HEK293 (cell line): ENCODE data around the gene HOXC11.

Source experiments
- BCL11A ChIP-seq: fragments of 450-650 bp; formaldehyde crosslinking; IDR thresholded peaks from 2 replicates; pipeline ENCODE4 v1.5.1; 2016; ENCODE audit warnings: low read depth, missing biosample characterization, missing genetic modification characterization
- BCL6B ChIP-seq: fragments of 450-650 bp; formaldehyde crosslinking; IDR thresholded peaks from 2 replicates; pipeline ENCODE4 v1.5.1; 2017; ENCODE audit warnings: missing biosample characterization, missing genetic modification characterization
- HOXA7 ChIP-seq: sonication (generic); formaldehyde crosslinking; IDR thresholded peaks from 2 replicates; pipeline ENCODE4 v1.8.1; 2022; ENCODE audit warnings: missing genetic modification reagents, borderline replicate concordance
- ZBTB49 ChIP-seq: fragments of 450-650 bp; formaldehyde crosslinking; IDR thresholded peaks from 2 replicates; pipeline ENCODE4 v1.5.1; 2016; ENCODE audit warnings: missing biosample characterization, missing genetic modification characterization, low read depth
- ZNF114 ChIP-seq: fragments of 450-650 bp; formaldehyde crosslinking; IDR thresholded peaks from 2 replicates; pipeline ENCODE4 v1.5.0; 2017; ENCODE audit warnings: missing biosample characterization, missing genetic modification characterization
- ZNF335 ChIP-seq: fragments of 450-650 bp; formaldehyde crosslinking; conservative IDR thresholded peaks from 2 replicates; pipeline ENCODE4 v1.5.1; 2016; ENCODE audit warnings: missing biosample characterization, missing genetic modification characterization
- ZNF416 ChIP-seq: fragments of 450-650 bp; formaldehyde crosslinking; IDR thresholded peaks from 2 replicates; pipeline ENCODE4 v1.5.1; 2016; ENCODE audit warnings: missing biosample characterization, missing genetic modification characterization
- ZNF513 ChIP-seq: fragments of 450-650 bp; IDR thresholded peaks from 2 replicates; pipeline ENCODE4 v1.5.1; 2018; ENCODE audit warnings: missing biosample characterization, missing genetic modification characterization
- ZNF558 ChIP-seq: fragments of 450-650 bp; formaldehyde crosslinking; IDR thresholded peaks from 2 replicates; pipeline ENCODE4 v1.5.1; 2016; ENCODE audit warnings: missing biosample characterization, missing genetic modification characterization
- ZNF561 ChIP-seq: fragments of 450-650 bp; IDR thresholded peaks from 2 replicates; pipeline ENCODE4 v1.5.1; 2018; ENCODE audit warnings: missing biosample characterization, missing genetic modification characterization, borderline replicate concordance
- ZNF610 ChIP-seq: fragments of 450-650 bp; formaldehyde crosslinking; IDR thresholded peaks from 2 replicates; pipeline ENCODE4 v1.5.1; 2016; ENCODE audit warnings: missing biosample characterization, missing genetic modification characterization, borderline replicate concordance
- ZSCAN18 ChIP-seq: fragments of 450-650 bp; formaldehyde crosslinking; IDR thresholded peaks from 2 replicates; pipeline ENCODE4 v1.5.1; 2016; ENCODE audit warnings: missing biosample characterization, missing genetic modification characterization
- ZXDB ChIP-seq: fragments of 450-650 bp; formaldehyde crosslinking; IDR thresholded peaks from 2 replicates; pipeline ENCODE4 v1.5.1; 2016; ENCODE audit warnings: missing biosample characterization, missing genetic modification characterization
- TF ChIP-seq, protein P1 (sequence below): fragments of 450-650 bp; formaldehyde crosslinking; IDR thresholded peaks from 2 replicates; pipeline ENCODE4 v1.5.1; 2016; ENCODE audit warnings: missing biosample characterization, missing genetic modification characterization
- TF ChIP-seq, protein P2 (sequence below): fragments of 450-650 bp; formaldehyde crosslinking; IDR thresholded peaks from 2 replicates; pipeline ENCODE4 v1.5.1; 2017; ENCODE audit warnings: missing biosample characterization, missing genetic modification characterization
- TF ChIP-seq, protein P3 (sequence below): fragments of 450-650 bp; formaldehyde crosslinking; IDR thresholded peaks from 2 replicates; pipeline ENCODE4 v1.5.1; 2016; ENCODE audit warnings: missing biosample characterization, missing genetic modification characterization
- TF ChIP-seq, protein P4 (sequence below): fragments of 450-650 bp; formaldehyde crosslinking; IDR thresholded peaks from 2 replicates; pipeline ENCODE4 v1.5.1; 2016; ENCODE audit warnings: missing biosample characterization, missing genetic modification characterization, borderline replicate concordance

Gene HOXC11

GRCh38 chr12:53973236-53974042, 513 bp downstream of the HOXC11 start (continued):
- TF ChIP-seq, protein P1, sequence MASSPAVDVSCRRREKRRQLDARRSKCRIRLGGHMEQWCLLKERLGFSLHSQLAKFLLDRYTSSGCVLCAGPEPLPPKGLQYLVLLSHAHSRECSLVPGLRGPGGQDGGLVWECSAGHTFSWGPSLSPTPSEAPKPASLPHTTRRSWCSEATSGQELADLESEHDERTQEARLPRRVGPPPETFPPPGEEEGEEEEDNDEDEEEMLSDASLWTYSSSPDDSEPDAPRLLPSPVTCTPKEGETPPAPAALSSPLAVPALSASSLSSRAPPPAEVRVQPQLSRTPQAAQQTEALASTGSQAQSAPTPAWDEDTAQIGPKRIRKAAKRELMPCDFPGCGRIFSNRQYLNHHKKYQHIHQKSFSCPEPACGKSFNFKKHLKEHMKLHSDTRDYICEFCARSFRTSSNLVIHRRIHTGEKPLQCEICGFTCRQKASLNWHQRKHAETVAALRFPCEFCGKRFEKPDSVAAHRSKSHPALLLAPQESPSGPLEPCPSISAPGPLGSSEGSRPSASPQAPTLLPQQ (tag by site-specific recombination), result no peak
- no peak for TF ChIP-seq ZNF558 (tag by site-specific recombination)
- peak; percentile 14; the same call in 1 of the 2 replicates for TF ChIP-seq ZXDB
- no peak for TF ChIP-seq HOXA7
- no peak for TF ChIP-seq ZNF114 (tag by site-specific recombination)
- TF ChIP-seq ZNF416, result no peak
- TF ChIP-seq, protein P2, sequence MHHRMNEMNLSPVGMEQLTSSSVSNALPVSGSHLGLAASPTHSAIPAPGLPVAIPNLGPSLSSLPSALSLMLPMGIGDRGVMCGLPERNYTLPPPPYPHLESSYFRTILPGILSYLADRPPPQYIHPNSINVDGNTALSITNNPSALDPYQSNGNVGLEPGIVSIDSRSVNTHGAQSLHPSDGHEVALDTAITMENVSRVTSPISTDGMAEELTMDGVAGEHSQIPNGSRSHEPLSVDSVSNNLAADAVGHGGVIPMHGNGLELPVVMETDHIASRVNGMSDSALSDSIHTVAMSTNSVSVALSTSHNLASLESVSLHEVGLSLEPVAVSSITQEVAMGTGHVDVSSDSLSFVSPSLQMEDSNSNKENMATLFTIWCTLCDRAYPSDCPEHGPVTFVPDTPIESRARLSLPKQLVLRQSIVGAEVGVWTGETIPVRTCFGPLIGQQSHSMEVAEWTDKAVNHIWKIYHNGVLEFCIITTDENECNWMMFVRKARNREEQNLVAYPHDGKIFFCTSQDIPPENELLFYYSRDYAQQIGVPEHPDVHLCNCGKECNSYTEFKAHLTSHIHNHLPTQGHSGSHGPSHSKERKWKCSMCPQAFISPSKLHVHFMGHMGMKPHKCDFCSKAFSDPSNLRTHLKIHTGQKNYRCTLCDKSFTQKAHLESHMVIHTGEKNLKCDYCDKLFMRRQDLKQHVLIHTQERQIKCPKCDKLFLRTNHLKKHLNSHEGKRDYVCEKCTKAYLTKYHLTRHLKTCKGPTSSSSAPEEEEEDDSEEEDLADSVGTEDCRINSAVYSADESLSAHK (tag by site-specific recombination), result peak; percentile 28; the same call in 1 of the 2 replicates
- no peak for TF ChIP-seq ZNF610 (tag by site-specific recombination)
- TF ChIP-seq ZNF513 (tag by site-specific recombination), result no peak
- peak; percentile 58; the same call in 1 of the 2 replicates for TF ChIP-seq ZNF335
- TF ChIP-seq ZNF561 (tag by site-specific recombination), result 0 out of 2 replicates have a peak, but pooled peaks have one; percentile 29
- TF ChIP-seq BCL6B (tag by site-specific recombination), result no peak
- TF ChIP-seq ZSCAN18 (tag by site-specific recombination), result no peak
- TF ChIP-seq, protein P3, sequence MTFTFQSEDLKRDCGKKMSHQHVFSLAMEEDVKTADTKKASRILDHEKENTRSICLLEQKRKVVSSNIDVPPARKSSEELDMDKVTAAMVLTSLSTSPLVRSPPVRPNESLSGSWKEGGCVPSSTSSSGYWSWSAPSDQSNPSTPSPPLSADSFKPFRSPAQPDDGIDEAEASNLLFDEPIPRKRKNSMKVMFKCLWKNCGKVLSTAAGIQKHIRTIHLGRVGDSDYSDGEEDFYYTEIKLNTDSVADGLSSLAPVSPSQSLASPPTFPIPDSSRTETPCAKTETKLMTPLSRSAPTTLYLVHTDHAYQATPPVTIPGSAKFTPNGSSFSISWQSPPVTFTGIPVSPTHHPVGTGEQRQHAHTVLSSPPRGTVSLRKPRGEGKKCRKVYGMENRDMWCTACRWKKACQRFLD (tag by site-specific recombination), result no peak
- TF ChIP-seq, protein P4, sequence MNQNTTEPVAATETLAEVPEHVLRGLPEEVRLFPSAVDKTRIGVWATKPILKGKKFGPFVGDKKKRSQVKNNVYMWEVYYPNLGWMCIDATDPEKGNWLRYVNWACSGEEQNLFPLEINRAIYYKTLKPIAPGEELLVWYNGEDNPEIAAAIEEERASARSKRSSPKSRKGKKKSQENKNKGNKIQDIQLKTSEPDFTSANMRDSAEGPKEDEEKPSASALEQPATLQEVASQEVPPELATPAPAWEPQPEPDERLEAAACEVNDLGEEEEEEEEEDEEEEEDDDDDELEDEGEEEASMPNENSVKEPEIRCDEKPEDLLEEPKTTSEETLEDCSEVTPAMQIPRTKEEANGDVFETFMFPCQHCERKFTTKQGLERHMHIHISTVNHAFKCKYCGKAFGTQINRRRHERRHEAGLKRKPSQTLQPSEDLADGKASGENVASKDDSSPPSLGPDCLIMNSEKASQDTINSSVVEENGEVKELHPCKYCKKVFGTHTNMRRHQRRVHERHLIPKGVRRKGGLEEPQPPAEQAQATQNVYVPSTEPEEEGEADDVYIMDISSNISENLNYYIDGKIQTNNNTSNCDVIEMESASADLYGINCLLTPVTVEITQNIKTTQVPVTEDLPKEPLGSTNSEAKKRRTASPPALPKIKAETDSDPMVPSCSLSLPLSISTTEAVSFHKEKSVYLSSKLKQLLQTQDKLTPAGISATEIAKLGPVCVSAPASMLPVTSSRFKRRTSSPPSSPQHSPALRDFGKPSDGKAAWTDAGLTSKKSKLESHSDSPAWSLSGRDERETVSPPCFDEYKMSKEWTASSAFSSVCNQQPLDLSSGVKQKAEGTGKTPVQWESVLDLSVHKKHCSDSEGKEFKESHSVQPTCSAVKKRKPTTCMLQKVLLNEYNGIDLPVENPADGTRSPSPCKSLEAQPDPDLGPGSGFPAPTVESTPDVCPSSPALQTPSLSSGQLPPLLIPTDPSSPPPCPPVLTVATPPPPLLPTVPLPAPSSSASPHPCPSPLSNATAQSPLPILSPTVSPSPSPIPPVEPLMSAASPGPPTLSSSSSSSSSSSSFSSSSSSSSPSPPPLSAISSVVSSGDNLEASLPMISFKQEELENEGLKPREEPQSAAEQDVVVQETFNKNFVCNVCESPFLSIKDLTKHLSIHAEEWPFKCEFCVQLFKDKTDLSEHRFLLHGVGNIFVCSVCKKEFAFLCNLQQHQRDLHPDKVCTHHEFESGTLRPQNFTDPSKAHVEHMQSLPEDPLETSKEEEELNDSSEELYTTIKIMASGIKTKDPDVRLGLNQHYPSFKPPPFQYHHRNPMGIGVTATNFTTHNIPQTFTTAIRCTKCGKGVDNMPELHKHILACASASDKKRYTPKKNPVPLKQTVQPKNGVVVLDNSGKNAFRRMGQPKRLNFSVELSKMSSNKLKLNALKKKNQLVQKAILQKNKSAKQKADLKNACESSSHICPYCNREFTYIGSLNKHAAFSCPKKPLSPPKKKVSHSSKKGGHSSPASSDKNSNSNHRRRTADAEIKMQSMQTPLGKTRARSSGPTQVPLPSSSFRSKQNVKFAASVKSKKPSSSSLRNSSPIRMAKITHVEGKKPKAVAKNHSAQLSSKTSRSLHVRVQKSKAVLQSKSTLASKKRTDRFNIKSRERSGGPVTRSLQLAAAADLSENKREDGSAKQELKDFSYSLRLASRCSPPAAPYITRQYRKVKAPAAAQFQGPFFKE (tag by site-specific recombination), result no peak
- TF ChIP-seq ZBTB49 (tag by site-specific recombination), result no peak
- no peak for TF ChIP-seq BCL11A (tag by site-specific recombination)
